ENCODE results near the gene ERC1.

Gene ERC1

DNA sequence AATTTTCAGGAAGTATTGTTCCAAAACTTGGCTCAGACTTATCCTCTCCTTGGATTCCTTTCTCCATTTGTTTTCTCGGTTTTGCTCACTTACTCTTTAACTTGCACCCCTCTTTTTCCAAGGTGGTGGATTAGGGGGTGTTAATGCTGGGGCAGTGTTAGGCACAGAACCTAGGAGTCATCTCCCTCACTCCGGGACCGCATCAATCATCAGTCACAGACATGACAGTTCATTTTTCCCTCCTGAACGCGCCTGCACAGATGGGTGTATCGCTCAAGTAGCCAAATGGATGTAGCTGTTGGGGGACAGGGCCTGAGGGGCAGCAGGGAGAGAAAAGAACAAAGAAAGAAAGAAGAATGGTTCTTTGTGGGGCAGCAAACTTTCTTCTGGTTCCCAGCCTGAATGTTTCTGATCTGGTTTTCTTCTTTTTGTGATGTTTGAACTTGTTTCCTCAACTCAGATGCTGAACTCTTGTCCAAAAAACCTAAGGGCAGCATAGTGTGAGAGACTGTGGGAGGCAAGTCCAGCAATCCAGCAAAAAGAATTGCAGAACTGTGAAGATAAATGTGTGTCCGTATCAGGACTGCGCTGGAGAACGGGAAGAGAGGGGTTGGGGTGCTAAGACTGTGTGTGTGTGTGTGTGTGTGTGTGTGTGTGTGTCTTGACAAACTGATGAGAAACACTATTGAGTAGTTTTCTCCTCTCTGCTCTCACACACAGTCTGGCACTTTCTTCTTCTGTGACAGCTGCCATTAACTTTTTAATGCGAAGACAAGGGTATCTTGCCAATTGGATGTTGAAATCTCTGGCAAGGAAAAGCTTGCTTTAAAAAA is 472.3 kb downstream of the ERC1 start:
- no peak for DNase-seq

GRCh38 chr12:1464925-1465324 is 473.9 kb downstream of the ERC1 start:
- DNase-seq: no peak

- DNase-seq: no peak
Measured at GRCh38 chr12:1465990-1466389, 475.0 kb downstream of the ERC1 start.

- DNase-seq: no peak
Measured at GRCh38 chr12:1466481-1467154, 475.6 kb downstream of the ERC1 start.

DNA sequence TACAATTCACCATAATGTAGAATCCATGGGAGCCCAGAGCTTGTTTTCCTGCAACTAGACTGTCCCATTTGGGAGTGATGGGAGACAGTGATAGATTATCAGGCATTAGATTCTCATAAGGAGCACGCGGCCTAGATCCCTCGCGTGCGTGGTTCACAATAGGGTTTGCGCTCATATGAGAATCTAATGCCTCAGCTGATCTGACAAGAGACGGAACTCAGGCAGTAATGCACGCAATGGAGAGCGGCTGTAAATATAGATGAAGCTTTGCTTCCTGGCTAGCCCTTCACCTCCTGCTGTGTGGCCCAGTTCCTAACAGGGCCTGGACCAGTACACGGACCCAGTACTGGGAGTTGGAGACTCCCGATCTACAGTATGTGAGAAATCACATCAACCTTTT is 476.7 kb downstream of the ERC1 start:
- DNase-seq: no peak

DNA sequence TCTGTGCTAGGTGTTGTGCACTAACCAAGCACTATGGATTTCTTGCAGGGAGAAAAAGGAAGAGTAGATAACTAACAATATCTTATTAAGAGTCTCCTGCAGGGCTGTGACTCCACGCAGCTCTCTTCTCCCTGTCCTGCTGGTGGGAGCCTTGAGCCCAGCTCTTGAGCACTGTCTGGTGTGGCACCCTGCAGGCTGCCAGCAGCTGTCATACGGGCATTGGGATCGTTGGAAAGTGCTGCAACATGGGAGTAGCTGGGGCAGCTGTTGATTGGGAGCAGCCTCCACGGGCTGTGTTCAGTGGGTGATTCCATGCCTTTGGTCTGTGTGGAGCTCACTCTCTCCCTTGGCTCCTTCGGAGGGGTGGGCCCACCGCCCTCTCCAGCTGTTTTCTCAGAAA is 478.0 kb downstream of the ERC1 start:
- no peak for DNase-seq

DNA sequence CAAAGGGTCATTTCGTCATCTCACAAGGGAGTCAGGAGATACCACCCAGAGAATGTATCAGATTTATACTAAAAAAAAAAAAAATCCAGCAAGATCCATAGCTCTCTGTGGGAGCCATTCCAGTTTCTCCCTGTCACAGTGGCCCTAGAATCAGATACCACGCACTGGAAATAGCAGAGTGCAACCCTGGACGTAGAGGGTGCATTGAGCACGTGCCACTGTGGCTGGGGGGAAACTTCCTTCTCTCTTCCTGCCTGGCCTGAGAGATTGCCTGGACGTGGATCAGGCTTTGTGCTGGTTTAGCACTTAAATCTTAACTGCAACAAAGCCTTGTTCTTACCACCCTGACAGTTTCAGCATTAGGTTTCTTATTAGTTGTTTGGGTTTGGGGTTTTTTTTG is 479.0 kb downstream of the ERC1 start:
- DNase-seq: no peak

- no peak for DNase-seq
Measured at GRCh38 chr12:1471224-1471623, 480.2 kb downstream of the ERC1 start.

DNA sequence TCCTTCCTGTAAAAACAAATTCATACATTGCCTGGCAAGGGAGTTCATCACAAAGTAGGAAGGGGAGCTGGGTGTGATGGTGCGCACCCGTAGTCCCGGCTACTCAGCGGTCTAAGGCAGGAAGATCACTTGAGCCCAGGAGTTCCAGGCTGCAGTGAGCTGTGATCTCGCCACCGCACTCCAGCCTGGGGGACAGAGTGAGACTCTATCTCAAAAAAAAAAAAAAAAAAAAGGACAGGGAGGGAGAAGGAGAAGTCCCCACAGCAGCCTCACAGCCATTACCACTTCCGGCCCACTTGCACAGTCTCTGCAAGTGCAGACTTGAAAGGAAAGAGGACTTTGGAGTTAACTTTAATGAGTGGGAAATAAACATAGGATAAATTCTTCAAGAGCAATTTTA is 482.4 kb downstream of the ERC1 start:
- DNase-seq: no peak

GRCh38 chr12:1474041-1474573 is 483.1 kb downstream of the ERC1 start:
- no peak for DNase-seq

DNA sequence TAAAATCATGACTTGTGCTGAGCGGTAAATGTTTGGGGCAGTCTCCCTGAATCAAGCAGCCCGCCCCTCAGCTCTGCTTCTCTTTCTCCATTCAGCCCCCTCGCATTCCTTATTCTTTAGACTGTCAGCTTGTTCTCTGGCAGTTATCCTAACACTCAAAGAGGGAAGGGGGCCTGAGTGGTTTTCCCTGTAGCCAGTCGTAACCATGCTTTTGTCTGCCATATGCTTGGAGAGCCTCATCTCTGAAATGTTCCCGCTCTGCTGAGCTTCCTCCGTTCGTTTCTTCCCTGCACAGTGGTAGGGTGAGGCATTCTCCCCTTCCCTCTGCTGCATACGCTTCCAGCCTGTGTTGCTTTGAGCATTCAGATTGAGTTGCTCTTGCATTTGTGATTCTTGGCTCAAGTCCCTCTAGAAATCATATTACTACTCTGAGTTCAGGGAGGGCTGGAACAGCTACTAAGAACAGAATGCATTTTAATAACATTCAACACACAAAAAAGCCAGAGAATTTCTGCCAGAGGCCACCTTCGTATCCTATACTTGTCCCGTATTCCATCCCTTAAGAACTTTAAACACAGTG is 483.6 kb downstream of the ERC1 start:
- DNase-seq: no peak

- no peak for DNase-seq
Measured at GRCh38 chr12:1479645-1480044, 488.6 kb downstream of the ERC1 start.

- DNase-seq: no peak
Measured at GRCh38 chr12:1481326-1481725, 490.3 kb downstream of the ERC1 start.

- DNase-seq: no peak
Measured at GRCh38 chr12:1481906-1482305, 490.9 kb downstream of the ERC1 start.

DNA sequence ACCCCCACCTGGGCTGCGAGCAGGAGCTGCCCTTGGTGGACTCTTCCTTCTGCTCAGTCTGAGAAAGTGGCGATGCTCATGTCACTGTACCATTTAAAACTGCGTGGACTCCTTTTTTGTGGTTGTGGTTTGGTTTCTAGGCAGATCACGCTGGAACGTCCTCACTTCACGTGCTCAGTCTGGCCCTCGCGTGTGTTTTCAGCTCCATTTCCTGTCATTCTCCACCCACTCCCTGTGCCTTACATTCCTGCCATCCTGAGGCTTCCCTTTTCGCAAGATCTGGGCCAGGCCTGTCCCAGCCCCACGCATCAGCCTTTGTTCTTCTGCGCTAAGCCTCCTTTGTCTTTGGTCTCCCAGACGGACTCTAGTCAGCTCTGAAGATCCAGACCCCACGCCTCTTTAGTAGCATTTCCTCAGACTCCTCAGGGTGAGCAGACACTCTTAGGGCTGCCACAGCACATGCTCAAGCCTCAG is 497.9 kb downstream of the ERC1 start:
- DNase-seq: no peak

- no peak for DNase-seq
Measured at GRCh38 chr12:1491983-1492697, 501.1 kb downstream of the ERC1 start.

DNA sequence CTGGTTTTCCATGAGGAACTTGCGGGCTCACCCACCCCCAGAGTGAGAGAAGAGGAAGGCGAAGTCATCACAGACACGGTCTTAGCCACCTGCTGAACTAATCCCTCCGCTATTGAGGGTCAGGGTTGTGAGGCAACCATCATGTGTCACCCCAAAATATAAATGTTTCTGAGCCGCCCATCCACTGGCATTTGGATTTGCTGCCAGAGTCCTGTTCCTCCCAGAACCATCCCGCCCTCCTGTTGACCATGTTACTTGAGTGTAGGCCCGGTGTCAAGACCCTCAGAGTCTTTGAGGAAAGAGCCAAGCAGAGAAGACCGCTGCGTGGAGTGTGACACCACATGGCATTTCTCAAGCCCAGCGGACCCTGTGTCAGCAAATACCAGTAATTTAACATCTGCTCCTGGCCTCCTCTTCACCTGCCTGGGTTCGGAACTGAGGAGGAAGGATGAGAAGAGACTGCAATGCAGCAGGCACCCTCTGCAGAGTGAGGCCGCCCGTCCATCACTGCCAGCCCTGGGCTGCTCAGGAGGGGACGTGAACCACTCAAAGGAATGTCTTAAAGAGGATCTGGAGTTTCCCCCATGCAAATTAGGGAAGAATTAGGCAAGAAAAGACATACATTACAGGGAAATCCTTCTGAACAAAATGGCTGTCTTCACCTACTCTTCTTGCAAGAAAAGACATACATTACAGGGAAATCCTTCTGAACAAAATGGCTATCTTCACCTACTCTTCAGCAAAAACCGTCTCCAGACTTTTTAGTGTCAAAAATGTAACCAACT is 502.9 kb downstream of the ERC1 start:
- no peak for DNase-seq

DNA sequence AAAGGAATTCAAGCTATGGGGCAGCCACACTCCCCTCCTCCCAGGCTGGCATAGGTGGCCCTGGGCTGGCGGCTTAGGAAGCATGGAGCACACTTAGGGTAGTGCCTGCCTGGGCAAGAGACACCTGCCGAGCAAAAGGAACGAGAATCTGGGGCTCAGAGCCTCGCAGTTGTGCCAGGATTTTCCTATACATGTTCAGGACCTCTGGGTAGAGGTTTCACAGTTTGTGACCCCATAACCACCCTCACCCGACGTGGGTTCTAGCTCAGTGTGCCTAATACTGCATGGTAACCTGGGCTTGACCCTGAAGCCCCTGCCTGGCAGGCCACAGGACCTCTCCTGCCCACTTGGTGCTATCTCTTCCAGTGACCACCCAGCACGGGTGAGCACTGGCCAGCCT is 503.8 kb downstream of the ERC1 start:
- no peak for DNase-seq

GRCh38 chr12:1496162-1496900 is 505.3 kb downstream of the ERC1 start:
- DNase-seq: no peak

DNA sequence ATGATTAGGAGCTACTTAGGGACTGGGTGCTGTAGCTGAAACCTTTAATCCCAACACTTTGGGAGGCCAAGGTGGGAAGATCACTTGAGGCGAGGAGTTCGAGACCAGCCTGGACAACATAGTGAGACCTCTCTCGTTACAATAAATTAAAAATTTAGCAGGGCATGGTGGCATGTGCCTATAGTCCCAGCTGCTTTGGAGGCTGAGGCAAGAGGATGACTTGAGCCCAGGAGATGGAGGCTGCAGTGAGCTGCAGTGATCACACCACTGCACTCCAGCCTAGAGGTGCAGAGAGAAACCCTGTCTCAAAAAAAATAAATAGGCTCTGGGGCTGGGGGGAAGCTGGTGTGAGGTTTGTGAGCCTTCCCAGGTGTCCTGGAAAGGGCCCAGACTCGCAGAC is 506.1 kb downstream of the ERC1 start:
- no peak for DNase-seq

GRCh38 chr12:1498199-1498740 is 507.2 kb downstream of the ERC1 start:
- DNase-seq: no peak

All from cortex of kidney (tissue), 1 donor.